ENCODE measurements around the gene ESYT3. TPM values are rescaled to one million over a fixed set of nuclear protein-coding genes. Genes with fewer than 3 reads are reported as not detected.

The ESYT3 gene, protein sequence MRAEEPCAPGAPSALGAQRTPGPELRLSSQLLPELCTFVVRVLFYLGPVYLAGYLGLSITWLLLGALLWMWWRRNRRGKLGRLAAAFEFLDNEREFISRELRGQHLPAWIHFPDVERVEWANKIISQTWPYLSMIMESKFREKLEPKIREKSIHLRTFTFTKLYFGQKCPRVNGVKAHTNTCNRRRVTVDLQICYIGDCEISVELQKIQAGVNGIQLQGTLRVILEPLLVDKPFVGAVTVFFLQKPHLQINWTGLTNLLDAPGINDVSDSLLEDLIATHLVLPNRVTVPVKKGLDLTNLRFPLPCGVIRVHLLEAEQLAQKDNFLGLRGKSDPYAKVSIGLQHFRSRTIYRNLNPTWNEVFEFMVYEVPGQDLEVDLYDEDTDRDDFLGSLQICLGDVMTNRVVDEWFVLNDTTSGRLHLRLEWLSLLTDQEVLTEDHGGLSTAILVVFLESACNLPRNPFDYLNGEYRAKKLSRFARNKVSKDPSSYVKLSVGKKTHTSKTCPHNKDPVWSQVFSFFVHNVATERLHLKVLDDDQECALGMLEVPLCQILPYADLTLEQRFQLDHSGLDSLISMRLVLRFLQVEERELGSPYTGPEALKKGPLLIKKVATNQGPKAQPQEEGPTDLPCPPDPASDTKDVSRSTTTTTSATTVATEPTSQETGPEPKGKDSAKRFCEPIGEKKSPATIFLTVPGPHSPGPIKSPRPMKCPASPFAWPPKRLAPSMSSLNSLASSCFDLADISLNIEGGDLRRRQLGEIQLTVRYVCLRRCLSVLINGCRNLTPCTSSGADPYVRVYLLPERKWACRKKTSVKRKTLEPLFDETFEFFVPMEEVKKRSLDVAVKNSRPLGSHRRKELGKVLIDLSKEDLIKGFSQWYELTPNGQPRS
- total RNA-seq = 0.59 and 0.72 TPM in 2 replicates

DNA sequence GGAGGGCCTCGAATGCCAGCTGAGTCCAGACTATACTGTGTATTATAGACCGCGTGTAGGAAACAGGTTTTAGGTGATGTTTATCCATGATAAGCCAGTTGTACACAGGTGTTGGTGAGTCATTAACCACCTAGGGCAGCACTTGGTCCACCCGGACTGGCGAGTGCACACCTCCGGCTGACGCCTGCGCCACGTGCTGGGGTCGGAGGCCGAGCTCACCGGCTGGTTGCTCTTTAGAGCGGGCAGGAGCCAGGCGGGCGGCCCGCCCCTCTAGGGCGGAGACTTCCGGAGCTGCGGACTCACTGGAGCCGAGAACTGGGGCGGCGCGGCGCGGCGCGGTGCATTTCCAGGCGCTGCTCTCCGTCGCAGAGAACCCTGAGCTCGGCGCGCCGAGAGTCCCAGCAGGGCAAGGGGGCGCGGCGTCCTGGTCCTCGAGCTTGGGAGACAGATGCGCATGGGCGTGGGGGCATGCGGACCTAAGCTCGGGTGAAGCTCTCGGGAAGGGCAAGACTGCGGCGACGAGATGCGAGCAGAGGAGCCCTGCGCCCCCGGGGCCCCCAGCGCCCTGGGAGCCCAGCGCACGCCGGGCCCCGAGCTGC lies at the start of gene ESYT3:
Gene ESYT3 (plus strand): TSS at position 341 of the 599 bp plus-strand sequence. CDS start 183 bp downstream, at position 524.
- peak within 1 kb of the TSS; percentile 68 for H2AFZ ChIP-seq (ENCODE audit: low read length)
- H3K79me2 ChIP-seq (ENCODE audit: insufficient read depth, low read length) = no peaks in the 10 kb centered on the region
- H3K4me3 ChIP-seq (ENCODE audit: insufficient read depth, low read length) = peak within 1 kb of the TSS; percentile 70
- H3K36me3 ChIP-seq (ENCODE audit: insufficient read depth, low read length) = no peaks in the 10 kb centered on the region
- peak within 1 kb of the TSS; percentile 82 for H3K4me2 ChIP-seq (ENCODE audit: insufficient read depth, low read length)
- no peaks in the 10 kb centered on the region for H4K20me1 ChIP-seq (ENCODE audit: insufficient read depth, low read length)
- peaks cover 45% of the 10 kb centered on the region for H3K27me3 ChIP-seq (ENCODE audit: insufficient read depth, low read length)
- TF ChIP-seq CTCF (IDR thresholded peaks at IDR 0.05; ENCODE audit: extremely low read depth, low read depth, low read length) = no peak
- no peak within 1 kb of the TSS for H3K27ac ChIP-seq (ENCODE audit: low read depth, low read length)
- peak; percentile 95 for DNase-seq (ENCODE audit: insufficient read length, low spot score, missing footprints)
- H3K9me3 ChIP-seq (ENCODE audit: low read depth, low read length) = no peaks in the 10 kb centered on the region
- peaks cover 13% of the 10 kb centered on the region for H3K4me1 ChIP-seq (ENCODE audit: insufficient read depth, low read length)

GRCh38 chr3:138384976-138385375 lies 49.4 kb upstream of the ESYT3 start:
- H3K79me2 ChIP-seq (ENCODE audit: insufficient read depth, low read length) = peaks cover 44% of the 10 kb centered on the region
- no peaks in the 10 kb centered on the region for H3K9me3 ChIP-seq (ENCODE audit: low read depth, low read length)
- H3K4me3 ChIP-seq (ENCODE audit: insufficient read depth, low read length) = no peak overlapping the region
- peaks cover 26% of the 10 kb centered on the region for H3K4me1 ChIP-seq (ENCODE audit: insufficient read depth, low read length)
- no peak overlapping the region for H3K4me2 ChIP-seq (ENCODE audit: insufficient read depth, low read length)
- H3K27ac ChIP-seq (ENCODE audit: low read depth, low read length) = no peak overlapping the region
- no peaks in the 10 kb centered on the region for H4K20me1 ChIP-seq (ENCODE audit: insufficient read depth, low read length)
- DNase-seq (ENCODE audit: insufficient read length, low spot score, missing footprints) = no peak
- no peak overlapping the region for H2AFZ ChIP-seq (ENCODE audit: low read length)
- H3K27me3 ChIP-seq (ENCODE audit: insufficient read depth, low read length) = no peaks in the 10 kb centered on the region
- peaks cover 3% of the 10 kb centered on the region for H3K36me3 ChIP-seq (ENCODE audit: insufficient read depth, low read length)
- no peak for TF ChIP-seq CTCF (IDR thresholded peaks at IDR 0.05; ENCODE audit: extremely low read depth, low read depth, low read length)

GRCh38 chr3:138389144-138389601 lies 45.2 kb upstream of the ESYT3 start:
- H3K36me3 ChIP-seq (ENCODE audit: insufficient read depth, low read length) = no peaks in the 10 kb centered on the region
- H3K4me3 ChIP-seq (ENCODE audit: insufficient read depth, low read length) = no peak overlapping the region
- H3K4me2 ChIP-seq (ENCODE audit: insufficient read depth, low read length) = peak overlapping the region; percentile 71
- no peaks in the 10 kb centered on the region for H3K27me3 ChIP-seq (ENCODE audit: insufficient read depth, low read length)
- H3K9me3 ChIP-seq (ENCODE audit: low read depth, low read length) = no peaks in the 10 kb centered on the region
- peaks cover 36% of the 10 kb centered on the region for H3K79me2 ChIP-seq (ENCODE audit: insufficient read depth, low read length)
- H2AFZ ChIP-seq (ENCODE audit: low read length) = no peak overlapping the region
- peak; percentile 47 for DNase-seq (ENCODE audit: insufficient read length, low spot score, missing footprints)
- H3K27ac ChIP-seq (ENCODE audit: low read depth, low read length) = peak overlapping the region; percentile 97
- peaks cover 24% of the 10 kb centered on the region for H3K4me1 ChIP-seq (ENCODE audit: insufficient read depth, low read length)
- no peak for TF ChIP-seq CTCF (IDR thresholded peaks at IDR 0.05; ENCODE audit: extremely low read depth, low read depth, low read length)
- H4K20me1 ChIP-seq (ENCODE audit: insufficient read depth, low read length) = no peaks in the 10 kb centered on the region

Data from osteoblast (primary cell).